GM19397 (cell line): ENCODE measurements around the gene FEM1A.
"Not testable (repeated sequence)": the region's sequence is repeated elsewhere in the genome, so short reads cannot be mapped to it uniquely, and the experiment has no call there.

Experiments used
- ATAC-seq: cut with Tn5 transposase; IDR thresholded peaks from one replicate; pipeline ENCODE4 v1.9.1; 2021; ENCODE audit warnings: mild to moderate bottlenecking, moderate library complexity; ENCODE audit not compliant: unreplicated experiment

Gene FEM1A

DNA sequence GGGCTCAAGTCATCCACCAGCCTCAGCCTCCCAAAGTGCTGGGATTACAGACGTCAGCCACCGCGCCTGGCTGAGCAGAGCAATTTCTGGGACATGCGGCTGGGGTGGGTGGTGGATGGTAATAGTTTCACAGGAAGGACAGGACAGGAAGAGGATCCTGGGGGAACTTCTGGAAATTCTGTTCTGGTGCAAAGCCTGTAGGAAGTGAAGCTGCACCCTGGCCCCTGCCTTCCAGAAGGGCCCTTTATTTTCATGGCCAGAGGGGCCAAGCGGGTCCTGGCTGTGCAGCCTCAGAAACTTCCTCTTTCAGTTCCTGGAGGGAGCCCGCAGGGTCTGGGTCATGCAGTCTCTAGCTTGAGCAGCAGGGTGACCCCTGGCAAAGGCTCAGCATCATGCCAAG lies 15.7 kb downstream of the FEM1A start:
- no peak for ATAC-seq

DNA sequence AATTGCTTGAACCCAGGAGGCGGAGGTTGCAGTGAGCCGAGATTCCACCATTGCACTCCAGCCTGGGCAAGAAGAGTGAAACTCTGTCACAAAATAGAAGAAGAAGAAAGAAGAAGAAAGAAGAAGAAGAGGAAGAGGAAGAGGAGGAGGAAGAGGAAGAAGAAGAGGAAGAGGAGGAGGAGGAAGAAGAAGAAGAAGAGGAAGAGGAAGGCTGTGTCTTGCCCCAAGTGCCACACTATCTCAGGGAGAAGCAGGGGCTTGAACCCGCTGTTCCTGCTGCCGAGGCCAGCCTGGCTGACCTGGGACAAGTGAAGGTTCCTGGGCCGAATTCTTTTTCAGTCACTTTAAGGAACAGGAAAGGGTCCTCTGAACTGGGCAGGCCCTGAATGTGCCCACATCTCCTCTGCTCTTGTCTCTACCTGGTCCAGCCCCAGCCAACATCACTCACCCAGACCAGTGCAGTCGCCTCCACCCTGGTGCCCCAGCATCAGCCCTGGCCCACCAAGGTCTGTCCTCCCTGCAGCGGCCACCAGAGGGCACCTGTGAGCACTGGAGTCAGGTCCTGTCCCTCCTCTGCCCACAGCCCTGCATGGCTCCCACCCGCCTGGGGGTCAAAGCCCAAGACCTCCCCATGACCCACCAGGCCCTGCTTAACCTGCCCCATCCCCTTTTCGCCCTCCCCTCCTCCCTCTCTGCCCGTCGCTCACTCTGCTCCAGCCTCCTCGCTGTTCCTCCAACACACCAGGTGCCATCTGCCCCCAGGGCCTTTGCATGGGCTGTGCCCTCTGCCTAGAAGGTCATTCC lies 20.0 kb downstream of the FEM1A start:
- ATAC-seq = no peak

DNA sequence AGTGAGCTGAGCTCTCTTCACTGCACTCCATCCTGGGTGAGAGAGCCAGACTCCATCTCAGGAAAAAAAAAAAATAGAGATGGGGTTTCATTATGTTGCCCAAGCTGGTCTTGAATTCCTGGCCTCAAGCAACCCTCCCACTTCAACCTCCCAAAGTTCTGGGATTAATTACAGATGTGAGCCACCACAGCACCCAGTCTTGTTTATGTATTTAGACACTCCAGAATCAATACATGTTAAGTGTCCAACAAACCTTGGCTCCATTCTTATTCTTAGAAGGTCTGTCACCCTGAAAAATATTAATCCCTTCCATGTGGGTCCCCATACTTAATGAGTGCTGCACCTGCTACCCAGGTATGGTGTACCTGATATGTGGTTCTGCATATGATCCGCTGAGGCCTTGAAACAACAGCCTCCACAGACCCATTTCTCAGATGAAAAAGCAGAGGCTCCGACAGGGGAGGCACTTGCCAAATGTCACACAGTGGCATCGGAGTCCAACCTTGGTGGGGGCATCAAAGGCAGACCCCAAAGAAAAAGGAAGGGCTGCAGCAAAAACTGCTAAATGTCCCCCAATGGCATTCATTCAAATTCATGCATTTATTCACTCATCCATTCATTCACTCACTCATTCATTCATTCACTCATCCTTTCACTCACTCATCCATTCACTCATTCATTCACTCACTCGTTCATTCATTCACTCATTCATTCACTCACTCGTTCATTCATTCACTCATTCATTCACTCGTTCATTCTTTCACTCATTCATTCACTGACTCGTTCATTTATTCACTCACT lies 23.3 kb downstream of the FEM1A start:
- ATAC-seq = no peak

DNA sequence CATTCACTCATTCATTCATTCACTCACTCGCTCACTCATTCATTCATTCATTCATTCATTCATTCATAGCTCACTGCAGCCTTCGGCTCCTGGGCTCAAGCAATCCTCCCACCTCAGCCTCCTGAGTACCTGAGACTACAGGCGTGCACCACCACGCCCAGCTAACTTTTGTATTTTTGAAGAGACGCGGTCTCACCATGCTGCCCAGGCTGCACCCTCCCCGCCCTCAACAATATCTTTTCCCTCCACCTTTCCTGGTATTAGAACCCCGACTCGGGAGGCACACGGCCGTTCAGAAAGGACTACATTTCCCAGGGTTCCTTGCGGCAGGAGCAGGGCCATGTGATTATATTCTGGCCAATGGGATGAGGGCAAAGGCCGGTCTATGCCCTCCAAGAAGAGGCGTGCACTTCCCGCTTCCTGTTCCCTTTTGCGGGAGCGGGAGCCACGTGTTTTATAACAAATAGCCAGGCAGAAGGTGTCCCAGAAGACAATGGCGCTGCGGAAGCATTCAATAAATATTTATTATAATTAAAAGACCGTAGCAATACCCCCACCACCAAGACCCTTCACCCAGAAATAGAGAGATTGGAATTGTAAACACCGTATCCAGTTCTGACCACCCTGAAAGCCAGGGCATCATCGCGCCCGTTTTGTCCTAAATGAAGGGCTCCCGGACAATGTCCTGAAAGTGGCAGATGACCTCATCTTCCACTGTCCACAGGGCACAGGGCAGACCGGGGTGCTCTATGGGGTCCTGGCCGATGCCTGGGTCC lies 24.1 kb downstream of the FEM1A start:
- no peak for ATAC-seq

DNA sequence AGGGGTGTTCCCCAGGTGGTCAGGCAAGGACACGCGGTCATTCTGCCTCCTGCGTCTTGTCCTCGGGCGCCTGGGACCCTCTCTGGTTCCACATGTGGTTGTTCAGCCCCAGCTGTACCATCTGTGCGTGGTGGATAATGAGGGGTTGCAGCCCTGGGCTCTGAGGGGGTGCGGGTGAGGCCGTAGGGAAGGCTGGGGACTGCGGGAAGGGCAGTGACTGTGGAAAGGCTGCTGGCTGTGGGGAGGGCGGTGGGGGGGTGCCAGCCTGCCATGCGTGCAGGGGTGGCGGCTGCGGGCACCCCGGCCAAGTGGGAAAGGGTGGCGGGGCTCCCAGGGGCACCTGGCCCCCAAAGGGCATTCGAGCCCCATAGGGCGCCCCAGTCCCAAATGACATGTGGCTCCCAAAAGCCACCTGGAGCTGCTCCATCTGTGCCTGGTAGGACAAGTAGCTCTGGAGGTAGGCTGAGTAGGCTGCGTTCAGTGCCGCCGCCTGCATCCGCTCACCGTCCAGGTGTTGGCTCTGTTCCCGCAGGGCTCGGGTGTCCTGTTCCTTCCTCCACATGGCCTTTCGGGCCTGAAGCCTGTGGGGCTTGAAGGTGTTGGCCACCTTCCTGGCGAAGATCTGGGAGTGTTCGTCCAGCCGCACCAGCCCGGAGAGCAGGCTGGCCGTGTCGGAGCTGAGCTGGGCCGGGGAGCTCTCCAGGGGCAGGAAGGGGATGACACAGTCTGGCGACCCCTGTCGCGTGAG lies 24.8 kb downstream of the FEM1A start:
- ATAC-seq = no peak

DNA sequence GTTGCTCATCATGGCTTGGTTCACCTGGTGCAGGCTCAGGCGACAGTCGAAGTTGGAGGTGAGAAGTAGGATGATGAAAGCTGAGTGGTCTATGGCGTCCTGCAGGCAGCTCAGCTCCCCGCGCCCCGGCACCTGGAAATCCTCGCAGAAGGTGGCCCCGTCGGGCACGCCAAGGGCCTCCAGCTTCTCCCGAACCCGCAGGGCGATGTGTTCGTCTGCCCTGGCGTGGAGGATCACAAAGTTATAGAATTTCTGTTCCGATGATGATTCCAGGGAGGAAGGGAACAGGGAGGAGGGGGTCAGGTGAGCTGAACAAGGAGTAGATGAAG lies 25.4 kb downstream of the FEM1A start:
- ATAC-seq = no peak

DNA sequence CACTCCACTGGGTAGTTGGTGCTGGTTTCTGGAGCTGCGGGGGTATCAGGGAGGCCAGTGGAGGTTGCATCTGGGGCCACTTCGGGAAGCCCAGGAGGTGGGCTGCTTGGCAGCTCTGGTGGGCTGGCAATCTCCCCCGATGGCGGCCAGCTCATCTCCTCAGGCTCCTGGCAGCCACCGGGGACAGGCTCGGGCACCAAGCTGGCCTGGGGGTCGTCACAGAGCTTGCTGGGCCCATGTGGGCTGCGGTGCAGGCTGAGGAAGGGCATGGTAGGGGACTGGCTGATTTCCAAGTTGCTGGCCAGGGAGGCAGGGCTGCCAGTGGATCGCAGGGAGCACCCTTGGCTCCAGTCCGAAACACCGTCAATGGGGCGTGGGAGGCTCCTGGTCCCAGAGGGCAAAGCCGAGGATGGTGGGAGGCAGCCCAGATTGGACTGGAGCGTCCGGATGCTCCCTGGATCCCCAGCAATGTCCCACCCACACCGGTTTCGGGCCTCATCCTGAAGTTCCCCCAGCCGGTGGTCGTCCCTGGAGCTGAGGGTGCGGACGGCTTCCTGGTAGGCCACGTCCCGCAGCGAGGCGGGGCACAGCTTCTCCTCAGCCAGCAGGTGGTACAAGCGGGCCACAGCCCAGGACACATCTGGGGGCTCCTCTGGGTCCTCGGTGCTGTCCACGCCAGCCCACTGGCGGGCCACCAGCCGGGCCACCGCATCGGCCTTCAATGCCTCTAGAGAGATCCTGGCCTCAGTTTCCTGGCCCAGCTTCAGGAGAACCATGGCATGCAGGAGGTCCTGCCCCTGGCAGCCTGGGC lies 26.1 kb downstream of the FEM1A start:
- no peak for ATAC-seq

DNA sequence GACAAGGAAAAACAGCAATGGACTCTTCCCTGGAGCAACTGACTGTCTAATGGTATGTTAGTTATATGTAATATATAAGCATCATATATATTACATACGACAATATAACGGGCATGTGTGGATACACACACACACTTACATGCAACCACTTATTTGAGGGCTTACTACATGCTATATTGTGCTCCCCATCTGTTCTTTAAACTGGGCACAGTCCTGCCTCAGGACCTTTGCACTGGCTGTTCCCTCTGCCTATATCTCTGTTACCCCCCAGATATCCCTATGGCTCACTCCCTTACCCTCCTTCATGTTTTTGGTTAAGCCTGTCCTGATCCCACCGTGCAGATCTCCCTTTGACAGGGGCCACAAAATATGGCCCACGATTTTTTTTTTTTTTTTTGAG lies 29.7 kb downstream of the FEM1A start:
- ATAC-seq = no peak

DNA sequence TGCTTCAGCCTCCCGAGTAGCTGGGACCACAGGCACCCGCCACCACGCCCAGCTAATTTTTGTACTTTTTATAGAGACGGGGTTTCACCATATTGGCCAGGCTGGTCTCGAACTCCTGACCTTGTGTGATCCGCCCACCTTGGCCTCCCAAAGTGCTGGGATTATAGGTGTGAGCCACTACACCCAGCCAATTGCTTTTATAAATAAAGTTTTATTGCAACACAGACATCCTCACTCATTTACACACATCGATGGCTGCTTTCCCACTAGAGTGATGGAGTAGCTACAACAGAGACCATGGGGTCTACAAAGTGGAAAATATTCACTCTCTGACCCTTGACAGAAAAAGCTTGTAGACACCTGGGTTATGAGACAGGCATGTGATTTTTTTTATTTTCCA lies 30.8 kb downstream of the FEM1A start:
- not testable (repeated sequence) for ATAC-seq

DNA sequence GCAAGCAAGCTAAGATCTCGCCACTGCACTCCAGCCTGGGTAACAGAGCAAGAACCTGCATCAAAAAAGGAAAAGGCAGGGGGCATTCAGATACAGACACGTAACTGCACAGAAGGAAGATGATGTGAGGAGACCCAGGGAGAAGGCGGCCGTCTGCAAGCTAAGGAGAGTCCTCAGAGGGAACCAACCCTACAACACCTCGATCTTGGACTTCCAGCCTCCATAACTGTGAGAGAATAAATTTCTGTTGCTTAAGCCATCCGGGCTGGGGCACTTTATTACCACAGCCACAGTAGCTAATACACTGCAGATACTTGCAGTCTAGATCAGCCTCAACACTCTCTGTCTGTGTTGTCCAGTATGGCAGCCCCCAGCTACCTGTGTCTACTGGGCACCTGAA lies 32.0 kb downstream of the FEM1A start:
- ATAC-seq = no peak

DNA sequence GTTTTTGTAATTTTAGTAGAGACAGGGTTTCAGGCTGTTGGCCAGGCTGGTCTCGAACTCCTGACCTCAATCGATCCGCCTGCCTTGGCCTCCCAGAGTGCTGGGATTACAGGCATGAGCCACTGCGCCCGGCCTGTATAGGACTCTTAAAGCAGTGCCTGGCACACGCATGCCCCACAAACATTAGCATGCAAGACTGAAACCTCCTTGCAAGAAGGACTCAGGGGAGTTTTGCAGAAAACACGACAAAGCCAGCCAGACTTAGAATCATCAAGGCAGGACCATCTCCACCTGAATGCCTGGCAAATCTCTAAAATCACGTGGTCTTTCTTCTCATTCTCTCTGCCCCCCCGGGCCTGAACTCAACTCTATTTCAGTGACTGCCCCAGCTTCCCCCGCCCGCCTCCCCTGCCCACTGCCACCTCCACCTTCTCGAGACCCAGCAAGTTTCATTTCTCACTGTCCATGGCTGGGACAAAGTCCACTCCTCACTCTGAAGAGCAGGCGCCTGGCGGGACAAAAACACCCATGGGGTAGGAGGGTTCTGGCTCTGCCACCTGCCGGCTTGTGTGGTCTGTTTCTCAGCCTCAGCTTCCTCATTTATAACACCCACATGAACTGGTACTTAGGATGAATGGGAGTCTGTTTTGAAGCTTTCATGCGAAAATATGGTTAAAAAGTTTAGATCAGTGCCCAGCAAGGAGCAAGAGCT lies 37.6 kb downstream of the FEM1A start:
- ATAC-seq = no peak

DNA sequence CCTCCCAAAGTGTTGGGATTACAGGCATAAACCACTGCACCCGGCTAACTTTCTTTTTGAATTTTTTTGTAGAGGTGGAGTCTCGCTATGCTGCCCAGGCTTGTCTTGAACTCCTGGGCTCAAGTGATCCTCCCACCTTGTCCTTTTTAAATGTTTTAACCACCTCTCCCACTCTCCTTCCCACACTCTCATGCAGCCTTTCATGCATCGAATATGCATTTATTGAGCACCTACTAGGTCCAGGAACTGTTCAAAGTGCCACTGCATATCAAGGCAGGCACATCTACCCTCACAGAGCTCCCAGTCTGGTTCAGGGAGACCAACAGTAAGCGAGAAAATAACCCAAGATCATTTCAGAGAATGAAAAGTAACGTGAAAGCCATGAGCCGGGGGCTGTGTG lies 38.8 kb downstream of the FEM1A start:
- ATAC-seq = no peak

DNA sequence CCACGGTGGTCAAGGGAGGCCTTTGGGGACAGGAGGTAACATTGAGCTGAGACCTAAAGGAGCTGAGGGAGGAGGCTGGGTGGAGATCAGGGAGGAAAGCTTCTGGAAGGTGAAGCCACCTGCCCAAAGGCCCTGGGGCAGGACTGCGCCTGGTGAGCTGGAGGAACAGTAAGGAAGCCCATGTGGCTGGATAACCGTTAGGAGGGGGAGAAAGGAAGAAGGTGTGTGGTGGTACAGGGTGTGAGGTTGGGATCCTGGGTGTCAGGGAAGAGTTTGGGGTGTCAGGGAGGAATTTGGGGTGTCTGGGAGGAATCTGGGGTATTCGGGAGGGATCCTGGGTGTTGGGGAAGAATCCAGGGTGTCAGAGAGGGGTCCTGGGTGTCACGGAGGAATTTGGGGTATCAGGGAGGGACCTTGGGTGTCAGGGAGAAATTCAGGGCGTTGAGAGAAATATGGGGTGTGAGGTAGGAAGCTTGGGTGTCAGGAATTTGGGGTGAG lies 39.3 kb downstream of the FEM1A start:
- no peak for ATAC-seq

DNA sequence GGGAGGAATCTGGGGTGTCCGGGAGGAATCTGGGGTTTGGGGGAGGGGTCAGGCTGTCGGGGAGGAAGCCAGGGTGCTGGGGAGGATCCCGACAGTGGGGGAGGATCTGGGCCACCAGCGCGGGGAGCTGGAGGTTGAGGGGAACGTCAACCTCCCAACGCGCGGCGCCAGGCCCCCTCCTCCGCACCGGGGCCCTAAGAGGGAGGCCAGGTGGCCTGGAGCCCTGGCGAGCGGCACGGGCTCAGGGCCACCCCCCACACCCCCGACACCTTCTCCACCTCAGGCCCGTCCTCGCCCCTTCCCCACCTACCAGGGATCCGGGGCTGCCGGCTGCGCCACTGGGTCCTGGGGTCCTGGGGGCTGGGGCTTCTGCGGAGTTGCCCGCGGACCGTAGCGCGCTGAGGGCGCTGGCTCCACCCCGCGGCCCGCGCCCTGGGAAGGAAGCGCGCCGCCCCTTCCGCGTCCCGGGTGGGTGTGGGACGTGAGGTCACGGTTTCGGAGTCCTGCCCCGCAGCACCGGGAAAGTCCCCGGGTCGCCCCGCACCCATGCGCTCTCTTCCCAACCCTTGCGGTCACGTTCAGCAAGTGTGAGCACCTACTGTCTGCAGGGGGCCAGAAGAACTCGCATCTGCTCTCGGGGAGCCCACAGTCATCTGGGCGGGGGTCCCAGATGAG lies 39.9 kb downstream of the FEM1A start, which contains the start of gene TICAM1:
Gene TICAM1, minus strand, starts transcription at position 409 of the 675 bp plus-strand sequence. CDS start 13,335 bp downstream, outside the sequence.
- peak; percentile 76 for ATAC-seq

DNA sequence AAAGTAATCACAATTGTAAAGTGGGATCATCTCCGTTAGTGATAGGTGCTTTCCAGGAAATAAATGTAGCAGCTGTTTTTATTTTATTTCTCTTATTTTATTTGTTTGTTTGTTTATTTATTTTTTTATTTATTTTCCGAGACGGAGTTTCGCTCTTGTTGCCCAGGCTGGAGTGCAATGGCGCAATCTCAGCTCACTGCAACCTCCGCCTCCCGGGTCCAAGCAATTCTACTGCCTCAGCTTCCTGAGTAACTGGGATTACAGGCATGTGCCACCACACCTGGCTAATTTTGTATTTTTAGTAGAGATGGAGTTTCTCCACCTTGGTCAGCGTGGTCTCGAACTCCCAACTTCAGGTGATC lies 40.4 kb downstream of the FEM1A start:
- ATAC-seq = not testable (repeated sequence)

DNA sequence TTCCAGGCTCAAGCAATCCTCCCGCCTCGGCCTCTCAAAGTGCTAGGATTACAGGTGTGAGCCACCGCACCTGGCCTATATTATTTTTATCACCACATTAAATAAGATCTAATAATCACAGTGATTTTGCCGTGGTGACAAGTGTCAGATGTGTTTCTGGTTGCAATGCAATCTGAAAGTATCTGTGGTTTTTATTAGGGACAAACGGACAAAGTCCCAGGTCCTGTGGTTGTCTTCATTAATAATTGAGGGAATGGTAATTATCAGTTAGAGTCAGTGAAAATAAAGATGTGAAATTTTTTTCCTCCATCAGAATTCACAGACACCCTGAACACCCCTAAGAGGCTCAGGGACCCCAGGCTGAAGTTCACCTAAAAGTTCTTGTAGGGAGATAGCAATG lies 41.2 kb downstream of the FEM1A start:
- no peak for ATAC-seq

DNA sequence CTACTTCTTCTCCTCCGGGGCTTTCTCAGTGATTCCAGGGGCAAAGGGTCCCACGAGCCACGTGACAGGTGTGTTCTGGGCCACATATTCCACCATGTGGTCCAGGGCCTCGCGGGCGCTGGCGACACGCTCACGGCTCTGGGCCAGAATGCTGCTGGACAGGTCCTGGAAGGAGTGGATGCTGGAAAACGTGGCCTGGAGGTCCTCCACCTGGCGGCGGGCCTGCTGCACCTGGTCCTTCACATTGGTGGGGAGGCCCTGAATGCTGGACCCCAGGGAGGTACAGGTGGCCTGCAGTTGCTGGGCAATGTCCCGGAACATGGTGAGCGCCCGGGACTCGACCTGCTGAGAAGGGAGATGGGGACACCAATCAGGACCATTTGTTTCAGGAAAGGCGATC lies 47.7 kb downstream of the FEM1A start:
- ATAC-seq = no peak

DNA sequence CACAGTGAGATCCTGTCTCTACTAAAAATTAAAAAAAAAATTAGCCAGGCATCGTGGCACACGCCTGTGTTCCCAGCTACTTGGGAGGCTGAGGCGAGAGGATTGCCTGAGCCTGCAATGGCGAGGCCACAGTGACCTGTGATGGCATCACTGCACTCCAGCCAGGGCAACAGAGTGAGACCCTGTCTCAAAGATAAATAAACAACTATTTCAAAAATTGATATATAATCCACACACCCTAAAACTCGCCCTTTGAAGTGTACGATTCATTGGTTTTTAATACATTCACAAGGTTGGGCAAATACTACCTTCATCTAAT lies 52.1 kb downstream of the FEM1A start:
- ATAC-seq = no peak
